Neural crest cell (in vitro differentiated cells): ENCODE results near the gene SP4. TPM values are rescaled to one million over a fixed set of nuclear protein-coding genes. Genes with fewer than 3 reads are reported as not detected.
A peak's percentile ranks its signal among the peaks of the same experiment; 100 is the strongest.
"Not testable (repeated sequence)": the region's sequence is repeated elsewhere in the genome, so short reads cannot be mapped to it uniquely, and the experiment has no call there.

ENCODE experiments used
- DNase-seq: peaks from one replicate; pipeline ENCODE4 v3.0.0; 2021; ENCODE audit warnings: low read depth, mixed read lengths, low spot score
- H3K27ac Mint-ChIP-seq: one replicate; pipeline ENCODE4 v1.8.0; 2021; ENCODE audit warnings: mild to moderate bottlenecking, mixed read lengths; ENCODE audit not compliant: unreplicated experiment
- H3K27me3 Mint-ChIP-seq: 2 replicates; pipeline ENCODE4 v1.8.0; 2021; ENCODE audit warnings: low read depth, mild to moderate bottlenecking, mixed read lengths
- H3K36me3 Mint-ChIP-seq: 2 replicates; pipeline ENCODE4 v1.8.0; 2021; ENCODE audit warnings: low read depth, mild to moderate bottlenecking, mixed read lengths
- H3K4me1 Mint-ChIP-seq: 2 replicates; pipeline ENCODE4 v1.8.0; 2021; ENCODE audit warnings: mixed read lengths
- H3K4me3 Mint-ChIP-seq: one replicate; pipeline ENCODE4 v1.8.0; 2021; ENCODE audit warnings: mild to moderate bottlenecking, mixed read lengths
- H3K9me3 Mint-ChIP-seq: 2 replicates; pipeline ENCODE4 v1.8.0; 2021; ENCODE audit warnings: mixed read lengths
- CTCF ChIP-seq: fragments of 200-600 bp; sonication (generic); conservative IDR thresholded peaks from 2 replicates; pipeline ENCODE4 v1.5.0; 2021; ENCODE audit warnings: antibody characterized with exemption, mild to moderate bottlenecking
- total RNA-seq: library from RNA; stranded (reverse); gene quantifications from 2 replicates; pipeline ENCODE4 v1.2.1, GENCODE V29; 2021

The SP4 gene
- total RNA-seq, 1 donor from 2014 or later: 20.6 TPM

DNA sequence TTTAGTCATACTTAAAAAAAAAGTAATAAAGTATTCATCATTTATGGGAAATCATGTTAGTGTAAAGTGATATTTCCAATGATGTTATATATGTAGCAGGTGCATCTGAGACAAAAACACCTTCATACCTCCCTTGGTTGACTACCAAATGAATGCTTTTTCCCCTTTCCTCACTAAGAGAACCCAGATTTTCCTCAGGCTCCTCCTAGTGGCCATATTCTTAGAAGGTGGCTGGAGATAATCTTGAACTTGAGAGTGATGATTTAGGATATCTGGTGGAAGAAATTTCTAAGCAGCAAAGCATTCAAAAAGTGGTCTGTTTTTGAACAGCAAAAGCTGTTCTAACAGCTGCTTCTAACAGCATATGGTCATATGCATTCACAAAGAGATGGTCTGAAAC lies 98.1 kb downstream of the SP4 start:
- Mint-ChIP-seq H3K9me3 (peaks cover 18% of the 10 kb centered on the region), H3K4me3 (no peak overlapping the region), H3K27ac (no peak overlapping the region), H3K36me3 (peaks cover 3% of the 10 kb centered on the region), H3K4me1 (no peaks in the 10 kb centered on the region), H3K27me3 (peaks cover 5% of the 10 kb centered on the region)
- TF ChIP-seq CTCF: peak; percentile 44
- DNase-seq: no peak

- H3K27me3 Mint-ChIP-seq: peaks cover 5% of the 10 kb centered on the region
- H3K36me3 Mint-ChIP-seq: peaks cover 3% of the 10 kb centered on the region
- H3K9me3 Mint-ChIP-seq: peaks cover 15% of the 10 kb centered on the region
- TF ChIP-seq CTCF: no peak
- H3K4me1 Mint-ChIP-seq: no peaks in the 10 kb centered on the region
- H3K27ac Mint-ChIP-seq: no peak overlapping the region
- H3K4me3 Mint-ChIP-seq: no peak overlapping the region
- no peak for DNase-seq
These were observed 98.6 kb downstream of the SP4 start for GRCh38 chr7:21526448-21526847.

- not testable (repeated sequence) for H3K4me3 Mint-ChIP-seq, H3K27ac Mint-ChIP-seq, H3K36me3 Mint-ChIP-seq, H3K27me3 Mint-ChIP-seq, DNase-seq, H3K4me1 Mint-ChIP-seq
- peaks cover 20% of the 10 kb centered on the region for H3K9me3 Mint-ChIP-seq
These were observed 104.6 kb downstream of the SP4 start for GRCh38 chr7:21532485-21532884.

GRCh38 chr7:21533646-21534045 lies 105.8 kb downstream of the SP4 start:
- H3K9me3 Mint-ChIP-seq: peaks cover 18% of the 10 kb centered on the region
- not testable (repeated sequence) for H3K27ac Mint-ChIP-seq, H3K4me1 Mint-ChIP-seq, H3K27me3 Mint-ChIP-seq, H3K4me3 Mint-ChIP-seq, H3K36me3 Mint-ChIP-seq, DNase-seq

DNA sequence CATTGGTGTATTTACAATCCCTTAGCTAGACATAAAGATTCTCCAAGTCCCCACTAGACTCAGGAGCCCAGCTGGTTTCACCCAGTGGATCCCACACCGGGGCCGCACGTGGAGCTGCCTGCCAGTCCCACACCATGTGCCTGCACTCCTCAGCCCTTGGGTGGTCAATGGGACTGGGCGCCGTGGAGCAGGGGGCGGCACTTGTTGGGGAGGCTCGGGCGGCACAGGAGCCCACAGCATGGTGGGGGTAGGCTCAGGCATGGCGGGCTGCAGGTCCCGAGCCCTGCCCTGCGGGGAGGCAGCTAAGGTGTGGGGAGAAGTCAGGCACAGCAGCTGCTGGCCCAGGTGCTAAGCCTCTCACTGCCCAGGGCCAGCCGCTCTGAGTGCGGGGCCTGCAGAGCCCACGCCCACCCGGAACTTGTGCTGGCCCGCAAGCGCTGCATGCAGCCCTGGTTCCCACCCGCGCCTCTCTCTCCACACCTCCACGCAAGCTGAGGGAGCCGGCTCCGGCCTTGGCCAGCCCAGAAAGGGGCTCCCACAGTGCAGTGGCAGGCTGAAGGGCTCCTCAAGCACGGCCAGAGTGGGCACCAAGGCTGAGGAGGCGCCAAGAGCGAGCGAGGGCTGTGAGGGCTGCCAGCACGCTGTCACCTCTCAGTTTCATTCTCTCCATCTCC lies 108.7 kb downstream of the SP4 start:
- not testable (repeated sequence) for H3K4me3 Mint-ChIP-seq, H3K36me3 Mint-ChIP-seq, DNase-seq, H3K27ac Mint-ChIP-seq, H3K4me1 Mint-ChIP-seq
- Mint-ChIP-seq H3K9me3 (peaks cover 12% of the 10 kb centered on the region), H3K27me3 (peaks cover 27% of the 10 kb centered on the region)

- no peak for TF ChIP-seq CTCF
- DNase-seq: no peak
- Mint-ChIP-seq H3K27ac (no peak overlapping the region), H3K36me3 (no peaks in the 10 kb centered on the region), H3K27me3 (peaks cover 47% of the 10 kb centered on the region), H3K4me3 (no peak overlapping the region), H3K4me1 (peaks cover 3% of the 10 kb centered on the region), H3K9me3 (peaks cover 3% of the 10 kb centered on the region)
These were observed 111.1 kb downstream of the SP4 start for GRCh38 chr7:21538936-21539495.

DNA sequence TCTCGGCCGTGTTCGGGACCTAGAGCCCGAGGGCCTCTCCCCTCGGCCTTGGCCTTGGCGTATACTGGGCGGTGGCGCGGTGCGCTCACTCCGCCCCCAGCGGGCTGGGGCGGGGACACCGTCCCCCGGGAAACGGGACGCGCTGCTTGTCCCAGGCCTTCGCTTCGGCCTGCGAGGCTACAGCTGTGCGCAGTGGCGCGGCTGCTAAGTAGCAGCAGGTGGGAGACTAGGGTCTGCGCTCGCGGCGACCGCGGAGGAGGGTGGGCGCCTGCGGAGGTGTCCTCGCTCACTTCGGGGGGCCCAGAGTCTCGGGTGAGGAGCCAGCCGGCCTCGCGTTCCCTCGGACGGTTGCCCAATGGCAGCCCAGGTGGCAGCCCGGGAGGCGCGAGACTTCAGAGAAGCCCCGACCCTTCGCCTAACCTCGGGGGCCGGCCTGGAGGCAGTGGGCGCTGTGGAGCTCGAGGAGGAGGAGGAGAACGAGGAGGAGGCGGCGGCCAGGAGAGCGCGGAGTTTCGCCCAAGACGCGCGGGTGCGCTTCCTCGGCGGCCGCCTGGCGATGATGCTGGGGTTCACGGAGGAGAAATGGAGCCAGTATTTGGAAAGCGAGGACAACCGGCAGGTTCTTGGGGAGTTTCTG lies 115.1 kb downstream of the SP4 start, which contains the start of gene DNAH11:
Gene DNAH11 (plus strand): TSS at position 149 of the 637 bp plus-strand sequence. CDS start 207 bp downstream, at position 356.
- peaks cover 5% of the 10 kb centered on the region for H3K4me1 Mint-ChIP-seq
- peaks cover 80% of the 10 kb centered on the region for H3K27me3 Mint-ChIP-seq
- H3K9me3 Mint-ChIP-seq: no peaks in the 10 kb centered on the region
- no peaks in the 10 kb centered on the region for H3K36me3 Mint-ChIP-seq
- no peak within 1 kb of the TSS for H3K27ac Mint-ChIP-seq
- no peak for TF ChIP-seq CTCF
- peak within 1 kb of the TSS; percentile 85 for H3K4me3 Mint-ChIP-seq
- DNase-seq: peak; percentile 50
